WERI-Rb-1 (cell line): ENCODE results near the gene ALDH2.

Source experiments
- DNase-seq: peaks from one replicate; pipeline ENCODE4 v3.0.0-alpha.2; 2020
- H3K27ac ChIP-seq: fragments of 250-450 bp; sonication (Bioruptor Pico); 2 replicates; pipeline ENCODE4 v1.5.1; 2020; ENCODE audit warnings: mild to moderate bottlenecking, moderate library complexity
- H3K27me3 ChIP-seq: fragments of 250-450 bp; sonication (Bioruptor Pico); 2 replicates; pipeline ENCODE4 v1.5.1; 2021; ENCODE audit warnings: mild to moderate bottlenecking, low read depth, moderate library complexity; ENCODE audit not compliant: insufficient read depth, severe bottlenecking
- H3K36me3 ChIP-seq: fragments of 250-450 bp; sonication (Bioruptor Pico); 2 replicates; pipeline ENCODE4 v1.5.1; 2020; ENCODE audit warnings: mild to moderate bottlenecking, moderate library complexity
- H3K4me3 ChIP-seq: 2 replicates; pipeline ENCODE4 v1.5.1; 2011; ENCODE audit warnings: low read depth, mild to moderate bottlenecking, control low read depth, low read length
- H3K9me3 ChIP-seq: fragments of 250-450 bp; sonication (Bioruptor Pico); 2 replicates; pipeline ENCODE4 v1.5.1; 2021; ENCODE audit warnings: mild to moderate bottlenecking, moderate library complexity; ENCODE audit not compliant: severe bottlenecking
- CTCF ChIP-seq: IDR thresholded peaks from 2 replicates; pipeline ENCODE4 v1.5.1; 2011; ENCODE audit warnings: low read depth, mild to moderate bottlenecking, control low read depth, inconsistent platforms, low read length

The ALDH2 gene

GRCh38 chr12:111748151-111748672, 18.5 kb upstream of the ALDH2 start:
- TF ChIP-seq CTCF = no peak

GRCh38 chr12:111748867-111749266, 17.9 kb upstream of the ALDH2 start:
- no peak overlapping the region for H3K27ac ChIP-seq
- no peak for TF ChIP-seq CTCF
- H3K27me3 ChIP-seq = no peaks in the 10 kb centered on the region
- no peak for DNase-seq
- H3K9me3 ChIP-seq = no peaks in the 10 kb centered on the region
- no peak overlapping the region for H3K4me3 ChIP-seq
- peaks cover 18% of the 10 kb centered on the region for H3K36me3 ChIP-seq

More at GRCh38 chr12:111748151-111748672, 18.5 kb upstream of the ALDH2 start:
- Histone ChIP-seq H3K36me3 (peaks cover 18% of the 10 kb centered on the region), H3K4me3 (no peak overlapping the region), H3K9me3 (no peaks in the 10 kb centered on the region), H3K27ac (no peak overlapping the region), H3K27me3 (no peaks in the 10 kb centered on the region)
- no peak for DNase-seq

GRCh38 chr12:111749391-111749790, 17.3 kb upstream of the ALDH2 start:
- DNase-seq = no peak
- Histone ChIP-seq H3K36me3 (peaks cover 18% of the 10 kb centered on the region), H3K27me3 (no peaks in the 10 kb centered on the region), H3K27ac (no peak overlapping the region), H3K4me3 (no peak overlapping the region), H3K9me3 (no peaks in the 10 kb centered on the region)
- no peak for TF ChIP-seq CTCF

- Histone ChIP-seq H3K36me3 (no peaks in the 10 kb centered on the region; the same call in 1 of the 2 replicates), H3K9me3 (no peaks in the 10 kb centered on the region), H3K27me3 (no peaks in the 10 kb centered on the region), H3K27ac (no peak overlapping the region), H3K4me3 (no peak overlapping the region)
- peak; percentile 62 for DNase-seq
- peak; percentile 98 for TF ChIP-seq CTCF
These were observed 13.4 kb upstream of the ALDH2 start for GRCh38 chr12:111753144-111753881.

GRCh38 chr12:111754671-111755070, 12.1 kb upstream of the ALDH2 start:
- no peak for TF ChIP-seq CTCF

More at GRCh38 chr12:111754671-111755070, 12.1 kb upstream of the ALDH2 start:
- no peaks in the 10 kb centered on the region; the same call in 1 of the 2 replicates for H3K36me3 ChIP-seq
- H3K27ac ChIP-seq = no peak overlapping the region
- DNase-seq = no peak
- no peak overlapping the region for H3K4me3 ChIP-seq
- no peaks in the 10 kb centered on the region for H3K27me3 ChIP-seq
- H3K9me3 ChIP-seq = no peaks in the 10 kb centered on the region
